ENCODE measurements around the gene KRT28. TPM values are rescaled to one million over a fixed set of nuclear protein-coding genes. Genes with fewer than 3 reads are reported as not detected.

The KRT28 gene
- total and polyA plus RNA-seq, 12 donors = not detected

DNA sequence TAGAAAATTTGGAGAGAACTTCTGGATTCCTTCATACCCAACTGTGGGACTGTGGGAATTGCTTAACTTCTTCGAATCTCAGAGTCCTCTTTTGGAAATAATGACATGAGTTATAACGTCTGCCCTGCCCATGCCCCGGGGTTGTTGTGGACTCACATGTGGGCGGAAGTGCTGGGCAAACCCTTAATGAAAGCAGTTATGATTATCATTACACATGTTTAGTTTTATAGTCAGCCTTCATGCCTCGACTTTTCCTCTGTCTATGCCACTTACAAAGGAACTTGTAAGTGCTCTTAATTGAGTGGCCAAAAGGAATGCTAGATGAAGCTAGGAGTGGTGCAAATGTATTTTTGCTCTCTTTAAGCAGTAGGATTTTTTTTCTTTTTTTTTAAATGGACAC, 21.3 kb downstream of the KRT28 start:
- no peaks in the 10 kb centered on the region for H3K9me3 ChIP-seq (replicated peaks in 1 of 3)
- peaks cover 26% of the 10 kb centered on the region for H3K27me3 ChIP-seq
- intact Hi-C loops (cut with DNase I) = no loop called here
- no peak for DNase-seq
- 60 to 73% (median 67%) methylated on average over 5 of the region's 5 CpGs for WGBS, 4 donors
- no peak overlapping the region for H3K27ac ChIP-seq
- no peaks in the 10 kb centered on the region for H3K4me1 ChIP-seq (replicated peaks in 1 of 2)
- no peaks in the 10 kb centered on the region for H3K36me3 ChIP-seq (replicated peaks in 1 of 2)
- no peak overlapping the region for H3K4me3 ChIP-seq
- no peak for TF ChIP-seq POLR2A (IDR thresholded peaks at IDR 0.05)
- TF ChIP-seq, protein P1, sequence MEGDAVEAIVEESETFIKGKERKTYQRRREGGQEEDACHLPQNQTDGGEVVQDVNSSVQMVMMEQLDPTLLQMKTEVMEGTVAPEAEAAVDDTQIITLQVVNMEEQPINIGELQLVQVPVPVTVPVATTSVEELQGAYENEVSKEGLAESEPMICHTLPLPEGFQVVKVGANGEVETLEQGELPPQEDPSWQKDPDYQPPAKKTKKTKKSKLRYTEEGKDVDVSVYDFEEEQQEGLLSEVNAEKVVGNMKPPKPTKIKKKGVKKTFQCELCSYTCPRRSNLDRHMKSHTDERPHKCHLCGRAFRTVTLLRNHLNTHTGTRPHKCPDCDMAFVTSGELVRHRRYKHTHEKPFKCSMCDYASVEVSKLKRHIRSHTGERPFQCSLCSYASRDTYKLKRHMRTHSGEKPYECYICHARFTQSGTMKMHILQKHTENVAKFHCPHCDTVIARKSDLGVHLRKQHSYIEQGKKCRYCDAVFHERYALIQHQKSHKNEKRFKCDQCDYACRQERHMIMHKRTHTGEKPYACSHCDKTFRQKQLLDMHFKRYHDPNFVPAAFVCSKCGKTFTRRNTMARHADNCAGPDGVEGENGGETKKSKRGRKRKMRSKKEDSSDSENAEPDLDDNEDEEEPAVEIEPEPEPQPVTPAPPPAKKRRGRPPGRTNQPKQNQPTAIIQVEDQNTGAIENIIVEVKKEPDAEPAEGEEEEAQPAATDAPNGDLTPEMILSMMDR (IDR thresholded peaks at IDR 0.05) = no peak

DNA sequence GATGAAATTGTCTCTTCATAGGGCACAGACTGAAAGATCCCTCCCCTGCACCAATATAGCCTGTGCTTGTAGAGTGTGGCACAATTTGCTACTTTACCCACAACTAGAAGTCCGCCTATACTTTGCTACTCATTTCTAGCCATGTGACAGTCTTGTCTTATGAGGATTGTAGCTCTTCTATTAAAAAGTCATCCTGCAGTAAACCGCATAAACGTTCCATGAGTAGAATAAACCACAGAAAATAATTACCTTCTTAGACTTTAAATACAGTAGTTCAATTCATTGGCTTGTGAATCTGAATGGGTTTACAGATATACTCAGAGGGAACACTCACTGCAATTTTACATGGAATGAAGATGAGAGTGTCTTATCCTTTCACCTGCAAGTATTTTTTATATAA, 21.8 kb downstream of the KRT28 start:
- Histone ChIP-seq H3K27me3 (peaks cover 26% of the 10 kb centered on the region), H3K27ac (no peak overlapping the region), H3K4me3 (no peak overlapping the region), H3K36me3 (replicated peaks in 1 of 2) (no peaks in the 10 kb centered on the region), H3K4me1 (replicated peaks in 1 of 2) (no peaks in the 10 kb centered on the region), H3K9me3 (replicated peaks in 1 of 3) (no peaks in the 10 kb centered on the region)
- TF ChIP-seq, protein P1 (IDR thresholded peaks at IDR 0.05) = no peak
- no peak for TF ChIP-seq POLR2A (IDR thresholded peaks at IDR 0.05)
- intact Hi-C loops (cut with DNase I) = no loop called here
- no peak for DNase-seq
- WGBS, 4 donors = 76 to 88% (median 80%) methylated on average over 3 of the region's 3 CpGs

DNA sequence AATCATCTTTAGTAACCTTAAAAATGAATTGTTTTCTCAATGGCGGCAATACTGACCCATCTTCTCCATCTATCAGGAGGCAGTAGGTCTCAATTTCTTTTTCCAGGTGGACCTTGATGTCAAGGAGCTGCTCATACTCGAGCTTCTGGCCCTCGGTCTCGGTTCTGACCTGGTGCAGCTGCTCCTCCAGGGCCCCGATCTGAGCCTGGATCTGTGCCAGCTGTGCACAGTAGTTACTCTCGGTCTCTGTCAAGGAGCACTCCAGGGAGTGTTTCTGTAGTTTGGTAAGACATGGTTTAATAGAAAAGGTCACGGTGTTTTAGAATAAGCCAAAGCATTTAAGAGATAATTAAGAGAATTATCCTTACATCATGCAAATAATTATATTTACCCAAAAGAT, 22.3 kb downstream of the KRT28 start:
- Histone ChIP-seq H3K4me1 (replicated peaks in 1 of 2) (no peaks in the 10 kb centered on the region), H3K27ac (no peak overlapping the region), H3K9me3 (replicated peaks in 1 of 3) (no peaks in the 10 kb centered on the region), H3K36me3 (replicated peaks in 1 of 2) (no peaks in the 10 kb centered on the region), H3K4me3 (no peak overlapping the region), H3K27me3 (peaks cover 27% of the 10 kb centered on the region)
- 64 to 73% (median 67%) methylated on average over 7 of the region's 7 CpGs for WGBS, 4 donors
- no peak for DNase-seq
- intact Hi-C loops (cut with DNase I) = no loop called here
- no peak for TF ChIP-seq POLR2A (IDR thresholded peaks at IDR 0.05)
- TF ChIP-seq, protein P1 (IDR thresholded peaks at IDR 0.05) = no peak

DNA sequence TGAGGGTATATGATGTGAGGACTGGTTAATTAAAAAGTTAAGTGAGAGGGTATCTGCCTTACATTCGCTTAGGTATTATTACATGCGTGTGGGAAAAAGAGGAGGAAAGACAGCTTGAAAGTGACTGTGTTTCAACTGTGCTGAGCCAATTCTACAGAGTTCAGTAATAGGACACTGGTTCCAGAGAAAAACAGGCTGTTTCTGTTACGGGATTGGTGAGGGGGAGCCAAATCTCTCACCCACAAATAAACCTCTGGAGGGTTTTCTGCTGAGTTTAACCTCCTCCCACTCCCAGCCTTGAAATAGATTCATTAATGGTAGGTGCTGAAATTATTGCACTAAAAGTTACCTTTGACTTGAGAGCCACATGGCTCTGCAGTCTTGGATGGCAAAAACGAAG, 23.8 kb downstream of the KRT28 start:
- Histone ChIP-seq H3K36me3 (replicated peaks in 1 of 2) (no peaks in the 10 kb centered on the region), H3K4me1 (replicated peaks in 1 of 2) (no peaks in the 10 kb centered on the region), H3K27me3 (peaks cover 33% of the 10 kb centered on the region), H3K9me3 (replicated peaks in 1 of 3) (no peaks in the 10 kb centered on the region), H3K4me3 (no peak overlapping the region), H3K27ac (no peak overlapping the region)
- DNase-seq = no peak
- WGBS, 4 donors = 61 to 68% (median 64%) methylated on average over 4 of the region's 4 CpGs
- intact Hi-C loops (cut with DNase I) = no loop called here
- TF ChIP-seq POLR2A (IDR thresholded peaks at IDR 0.05) = no peak
- TF ChIP-seq, protein P1 (IDR thresholded peaks at IDR 0.05) = no peak

All from adrenal gland (tissue), 12 donors.